CD4-positive, alpha-beta T cell treated with Interleukin-12 subunit alpha and Interleukin-12 subunit beta, for 1 hour (primary cell): Measurements from ENCODE around the gene ITGA3.

ENCODE experiments used
- DNase-seq: peaks from one replicate; pipeline ENCODE4 v3.0.0-alpha.2; 2020

The ITGA3 gene

DNA sequence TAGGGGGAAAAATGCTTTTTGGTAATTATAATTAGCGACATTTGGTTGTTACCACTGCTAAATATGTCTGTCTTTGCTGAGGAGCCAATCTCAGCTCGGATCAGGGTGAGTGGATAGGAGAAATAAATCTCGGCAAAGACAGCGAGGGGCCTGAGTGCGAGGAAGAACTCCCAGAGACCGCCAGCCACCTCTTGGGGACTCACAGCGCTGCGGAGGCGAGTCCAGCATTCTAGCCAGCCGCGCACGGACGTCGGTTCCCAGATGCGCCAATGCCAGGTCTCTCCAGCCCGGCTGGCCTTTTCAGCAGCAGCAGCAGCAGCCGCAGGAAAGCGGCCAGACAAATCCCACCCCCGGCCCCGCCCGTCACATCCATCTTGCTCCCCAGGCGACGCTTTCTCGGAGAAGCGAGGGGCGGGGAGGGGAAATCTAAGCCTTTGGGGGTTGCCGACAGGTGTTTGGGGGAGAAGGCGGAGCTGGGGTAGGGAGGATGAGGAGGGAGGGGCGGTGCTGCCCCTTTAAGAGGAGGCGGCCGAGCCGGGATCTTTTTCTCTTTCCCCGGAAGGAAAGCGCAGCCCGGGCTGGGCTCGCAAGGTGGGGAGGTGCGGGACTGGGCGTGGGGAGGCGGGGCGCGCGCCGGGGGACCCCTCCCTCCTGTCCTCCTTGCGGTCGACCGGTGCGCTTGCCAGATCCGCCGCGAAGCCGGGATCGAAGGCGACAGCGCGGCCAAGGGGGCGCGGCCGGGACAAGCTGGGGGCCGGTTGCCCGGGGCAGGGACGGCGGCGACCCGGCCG, at the start of gene ITGA3:
Gene ITGA3, plus strand, starts transcription at position 685 of the 791 bp plus-strand sequence. CDS start 330 bp downstream, outside the sequence.
- peak; percentile 73 for DNase-seq

GRCh38 chr17:50009282-50009681, 46.6 kb upstream of the ITGA3 start:
- DNase-seq: no peak

- no peak for DNase-seq
Measured at GRCh38 chr17:50013079-50013478, 42.8 kb upstream of the ITGA3 start.

- no peak for DNase-seq
Measured at GRCh38 chr17:50014471-50015088, 41.3 kb upstream of the ITGA3 start.

- DNase-seq: no peak
Measured at GRCh38 chr17:50015146-50015545, 40.8 kb upstream of the ITGA3 start.

DNA sequence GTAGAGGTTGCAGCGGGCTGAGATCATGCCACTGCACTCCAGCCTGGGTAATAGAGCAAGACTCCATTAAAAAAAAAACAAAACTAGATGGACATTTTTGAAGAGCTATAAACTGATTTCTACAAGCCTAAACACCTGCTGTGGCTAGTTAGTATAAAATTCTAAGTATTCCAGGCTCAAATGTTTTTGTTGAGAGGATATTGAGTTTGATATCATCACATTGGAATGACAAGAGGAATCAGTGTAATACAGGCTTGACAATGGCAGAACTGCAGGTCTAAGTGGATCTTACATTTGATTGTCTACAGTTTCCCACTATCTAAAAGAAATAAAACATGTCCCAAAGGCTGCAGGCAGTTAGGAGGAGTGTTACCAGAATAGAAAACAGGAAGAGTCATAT, 37.0 kb upstream of the ITGA3 start:
- DNase-seq: no peak

GRCh38 chr17:50020841-50021599, 34.9 kb upstream of the ITGA3 start:
- no peak for DNase-seq

DNA sequence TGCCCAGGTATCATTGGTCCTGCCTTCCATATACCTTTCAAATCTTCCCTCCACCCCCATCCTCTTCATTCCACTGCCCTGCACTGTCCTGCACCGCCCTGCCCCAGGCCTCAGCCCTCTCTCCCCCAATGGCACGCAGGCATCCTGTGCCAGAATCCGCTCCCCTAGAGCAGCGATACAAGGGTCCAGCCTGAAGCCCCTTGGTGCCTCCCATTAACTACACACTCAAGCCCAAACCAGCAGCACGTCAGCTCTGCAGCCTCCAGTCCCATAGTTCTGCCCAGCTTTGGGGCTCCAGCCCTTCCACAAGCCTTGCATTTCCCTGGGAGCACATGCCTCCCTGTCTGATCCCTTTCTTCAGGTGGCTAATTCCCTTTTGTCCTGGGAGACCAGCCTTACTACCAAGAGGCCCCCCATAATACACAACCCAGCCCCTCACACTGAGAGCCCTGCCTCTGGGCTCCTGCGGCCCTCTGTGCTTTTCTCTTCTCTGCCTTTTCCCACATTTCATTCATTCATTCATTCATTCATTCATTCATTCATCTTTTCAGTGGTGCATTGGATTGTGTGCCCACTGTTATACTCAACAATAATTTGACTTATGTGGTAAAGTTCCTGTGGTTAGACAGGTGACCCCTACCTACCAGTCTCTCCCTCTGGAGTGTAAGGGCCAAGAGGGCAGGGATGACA, 34.1 kb upstream of the ITGA3 start:
- DNase-seq: no peak

DNA sequence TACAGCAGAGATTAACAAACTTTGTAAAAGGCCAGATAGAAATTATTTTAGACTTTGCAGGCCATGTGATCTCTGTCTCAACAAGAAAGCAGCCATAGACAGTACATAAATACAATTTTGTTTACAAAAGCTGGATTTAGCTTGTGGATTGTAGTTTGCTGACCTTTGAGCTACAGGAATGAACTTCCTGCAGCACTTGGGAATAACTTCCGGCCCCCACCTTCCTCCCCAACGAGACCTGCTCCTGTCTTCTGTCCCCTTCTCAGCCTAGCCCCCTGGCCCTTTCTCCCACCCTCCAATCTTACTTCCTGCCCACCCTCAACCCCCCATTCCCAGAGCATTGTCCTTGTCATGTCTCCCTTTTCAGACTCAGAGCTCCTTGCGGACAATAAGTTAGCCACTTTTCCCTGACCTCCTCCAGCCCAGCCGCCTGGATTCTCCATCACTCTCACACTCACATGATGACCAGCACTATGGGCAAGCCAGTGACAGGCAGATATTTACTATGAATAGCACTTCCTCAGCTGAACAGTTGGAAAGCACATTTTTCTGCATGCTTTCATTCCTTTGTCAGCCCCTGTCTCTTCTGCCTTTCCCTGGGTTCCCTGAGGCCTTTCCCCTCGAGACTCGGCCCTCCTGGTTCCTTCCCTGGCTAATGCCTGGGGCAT, 33.3 kb upstream of the ITGA3 start:
- no peak for DNase-seq

GRCh38 chr17:50023520-50023919, 32.4 kb upstream of the ITGA3 start:
- DNase-seq: no peak

DNA sequence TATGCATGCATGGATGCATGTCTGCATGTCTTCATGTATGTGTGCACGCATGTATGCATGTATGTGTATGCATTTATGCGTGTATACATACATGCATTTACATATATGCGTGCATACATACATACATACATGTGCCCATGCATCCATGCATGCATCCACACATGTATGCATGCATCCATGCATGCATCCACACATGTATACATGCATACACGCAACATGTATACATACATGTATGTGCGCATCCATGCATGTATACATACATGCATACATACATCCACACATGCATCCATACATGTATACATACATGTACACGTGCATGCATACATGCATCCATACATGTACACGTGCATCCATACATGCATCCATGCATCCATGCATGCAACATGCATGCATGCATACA, 31.1 kb upstream of the ITGA3 start:
- no peak for DNase-seq

DNA sequence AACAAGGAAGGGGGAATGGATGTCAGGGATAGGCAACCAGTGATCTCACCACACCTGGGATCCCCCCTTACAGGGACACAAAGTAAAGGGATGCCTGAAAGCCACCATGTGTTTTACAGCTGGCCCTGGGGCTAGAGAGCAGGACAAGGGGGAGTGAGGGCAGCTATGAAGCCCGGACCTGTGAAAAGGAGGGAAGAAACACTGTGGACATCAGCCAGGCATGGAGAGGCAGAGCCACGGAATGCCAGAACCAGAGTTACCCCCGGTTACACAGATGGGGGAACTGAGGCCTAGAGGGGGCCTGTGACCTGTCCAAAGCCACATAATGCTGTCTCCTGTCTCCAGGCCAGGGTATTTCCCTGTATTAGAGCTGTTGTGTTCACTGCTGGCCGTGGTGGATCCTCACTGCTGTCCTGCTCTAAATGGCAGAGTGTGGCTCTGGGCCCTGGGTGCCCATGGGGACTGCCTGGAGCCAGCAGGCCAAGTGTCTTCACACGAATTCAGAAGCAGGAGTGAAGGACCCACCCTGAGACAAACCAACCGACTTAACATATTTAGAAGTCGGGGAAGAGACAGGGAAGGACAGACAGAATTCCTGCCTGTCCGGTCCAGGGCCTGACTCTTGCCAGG, 29.7 kb upstream of the ITGA3 start:
- DNase-seq: no peak

DNA sequence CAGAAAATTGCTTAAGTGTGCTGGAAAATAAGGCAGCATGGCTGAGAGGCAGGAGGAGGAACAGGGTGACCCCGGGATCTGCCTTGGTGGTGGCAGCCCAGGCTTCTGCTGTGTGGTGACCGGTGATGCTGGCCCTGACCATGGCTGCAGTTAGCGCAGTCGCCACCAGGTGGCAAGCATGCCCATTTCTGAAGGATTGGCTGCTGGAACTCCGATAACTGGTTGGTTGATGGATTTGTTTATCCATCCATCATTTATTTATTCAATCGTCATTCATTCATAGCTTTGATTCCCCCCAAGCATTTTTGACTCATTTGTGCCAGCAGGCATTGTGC, 29.1 kb upstream of the ITGA3 start:
- peak; percentile 81 for DNase-seq

GRCh38 chr17:50027172-50027880, 28.6 kb upstream of the ITGA3 start:
- no peak for DNase-seq

DNA sequence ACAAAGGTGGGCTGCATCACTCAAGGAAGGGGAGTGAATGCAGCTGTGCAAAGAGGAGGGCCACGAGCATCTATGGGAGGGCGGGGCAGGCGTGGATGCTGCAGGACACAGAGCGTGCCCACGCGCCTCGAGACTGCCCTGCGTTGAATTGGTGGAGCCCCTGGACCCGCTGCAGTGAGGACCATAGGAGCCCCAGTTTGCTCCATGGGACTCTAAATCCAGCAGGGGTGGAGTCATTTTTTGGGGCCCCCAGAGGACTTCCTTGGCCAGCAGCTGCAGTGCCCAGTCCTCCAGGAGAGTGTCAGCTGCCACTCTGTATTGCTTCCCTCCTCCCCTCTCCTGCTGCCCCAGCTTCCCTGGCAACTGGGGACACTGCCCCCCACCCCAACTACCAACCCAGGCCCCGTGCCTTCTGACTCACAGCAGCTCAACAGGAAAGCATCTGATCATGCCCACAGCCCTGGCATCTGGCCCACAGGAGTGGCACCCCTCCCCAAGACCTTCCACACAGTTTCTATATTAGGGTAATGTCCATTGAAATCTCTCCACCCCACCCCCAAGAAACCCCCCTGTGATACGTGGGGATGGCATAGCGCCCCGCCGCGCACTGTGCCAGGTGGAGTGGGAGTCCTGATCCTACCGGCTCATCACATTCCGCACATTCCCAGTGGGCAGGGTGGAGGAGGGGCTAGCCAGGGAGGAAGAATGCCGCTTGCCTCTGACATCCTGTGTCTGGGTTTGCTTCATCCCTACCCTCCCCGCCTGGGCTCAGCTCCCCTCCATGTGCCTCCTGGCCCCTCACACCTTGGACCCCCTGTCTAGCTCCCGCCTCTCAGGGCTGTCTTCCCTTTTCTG, 27.8 kb upstream of the ITGA3 start:
- no peak for DNase-seq

DNA sequence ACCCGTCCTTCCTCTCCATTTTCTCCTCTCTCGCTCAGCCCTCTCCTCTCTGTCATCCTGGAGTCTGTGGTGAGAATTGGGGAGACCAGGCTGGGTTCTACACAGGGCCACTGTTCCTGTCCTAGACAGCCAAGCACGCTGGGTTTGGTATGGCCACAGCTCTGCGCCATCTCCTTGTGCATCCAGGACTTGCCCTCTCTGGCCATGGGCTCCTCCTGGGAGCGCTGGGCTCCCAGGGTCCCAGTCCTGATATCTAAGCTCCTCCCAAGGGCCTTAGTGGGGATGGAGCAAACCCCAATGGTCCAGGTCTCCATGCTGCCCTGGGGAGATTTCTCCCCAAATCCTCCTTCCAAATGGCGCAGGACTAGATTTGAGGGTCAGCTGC, 27.2 kb upstream of the ITGA3 start:
- no peak for DNase-seq

- DNase-seq: no peak
Measured at GRCh38 chr17:50029185-50029584, 26.7 kb upstream of the ITGA3 start.

- DNase-seq: no peak
Measured at GRCh38 chr17:50033316-50033715, 22.6 kb upstream of the ITGA3 start.

GRCh38 chr17:50034498-50035364, 21.2 kb upstream of the ITGA3 start:
- DNase-seq: no peak

- DNase-seq: no peak
Measured at GRCh38 chr17:50035421-50035879, 20.5 kb upstream of the ITGA3 start.
